Measurements from ENCODE around the gene HIF3A. TPM values are rescaled to one million over a fixed set of nuclear protein-coding genes. Genes with fewer than 3 reads are reported as not detected.

Gene HIF3A
- total RNA-seq, 3 donors from 2014 or later = 10.4 to 111 (median 20.6) TPM

- no peaks in the 10 kb centered on the region for H3K9me3 ChIP-seq
- intact Hi-C loops (cut with DNase I; ENCODE audit: low total_unique reads) = no loop called here
- no peaks in the 10 kb centered on the region for H3K27me3 ChIP-seq
- no peak for DNase-seq (ENCODE audit: low spot score in 2 of 2)
- TF ChIP-seq POLR2A (IDR thresholded peaks at IDR 0.05) (no peak), POLR2AphosphoS5 (IDR thresholded peaks at IDR 0.05) (no peak), CTCF (IDR thresholded peaks at IDR 0.05) (no peak)
- H3K27ac ChIP-seq = peak overlapping the region; percentile 45 to 93
- no peak overlapping the region for H3K4me3 ChIP-seq
- H3K36me3 ChIP-seq = no peaks in the 10 kb centered on the region
- peaks cover 11 to 17% of the 10 kb centered on the region in 2 donors for H3K4me1 ChIP-seq
Measured at GRCh38 chr19:46378268-46378667, 81.4 kb downstream of the HIF3A start.

GRCh38 chr19:46380690-46381089 lies 83.8 kb downstream of the HIF3A start:
- no peak for DNase-seq (ENCODE audit: low spot score in 2 of 2)
- H3K27ac ChIP-seq = no peak overlapping the region

GRCh38 chr19:46381346-46381745 lies 84.5 kb downstream of the HIF3A start:
- intact Hi-C loops (cut with DNase I; ENCODE audit: low total_unique reads) = no loop called here
- no peak overlapping the region for H3K4me3 ChIP-seq
- no peaks in the 10 kb centered on the region for H3K4me1 ChIP-seq
- DNase-seq (ENCODE audit: low spot score in 2 of 2) = no peak
- no peak overlapping the region for H3K27ac ChIP-seq
- H3K27me3 ChIP-seq = no peaks in the 10 kb centered on the region
- H3K9me3 ChIP-seq = no peaks in the 10 kb centered on the region
- no peak for TF ChIP-seq POLR2A (IDR thresholded peaks at IDR 0.05)
- TF ChIP-seq POLR2AphosphoS5 (IDR thresholded peaks at IDR 0.05) = no peak
- TF ChIP-seq CTCF (IDR thresholded peaks at IDR 0.05) = no peak
- H3K36me3 ChIP-seq = no peaks in the 10 kb centered on the region

More at GRCh38 chr19:46380690-46381089, 83.8 kb downstream of the HIF3A start:
- Histone ChIP-seq H3K36me3 (no peaks in the 10 kb centered on the region), H3K4me3 (no peak overlapping the region), H3K27me3 (no peaks in the 10 kb centered on the region), H3K4me1 (no peaks in the 10 kb centered on the region), H3K9me3 (no peaks in the 10 kb centered on the region)
- TF ChIP-seq CTCF (IDR thresholded peaks at IDR 0.05) (no peak), POLR2AphosphoS5 (IDR thresholded peaks at IDR 0.05) (no peak), POLR2A (IDR thresholded peaks at IDR 0.05) (no peak)
- intact Hi-C loops (cut with DNase I; ENCODE audit: low total_unique reads) = no loop called here

- no peaks in the 10 kb centered on the region for H3K36me3 ChIP-seq
- H3K27ac ChIP-seq = peak overlapping the region in 1 of 2 donors; percentile 33
- no peaks in the 10 kb centered on the region for H3K27me3 ChIP-seq
- DNase-seq (ENCODE audit: low spot score in 2 of 2) = no peak
- H3K9me3 ChIP-seq = no peaks in the 10 kb centered on the region
- H3K4me3 ChIP-seq = no peak overlapping the region
- no peaks in the 10 kb centered on the region for H3K4me1 ChIP-seq
- no peak for TF ChIP-seq CTCF (IDR thresholded peaks at IDR 0.05)
- no peak for TF ChIP-seq POLR2AphosphoS5 (IDR thresholded peaks at IDR 0.05)
- TF ChIP-seq POLR2A (IDR thresholded peaks at IDR 0.05) = no peak
- intact Hi-C loops (cut with DNase I; ENCODE audit: low total_unique reads) = no loop called here
Measured at GRCh38 chr19:46381756-46382345, 85.0 kb downstream of the HIF3A start.

GRCh38 chr19:46383171-46383815 lies 86.5 kb downstream of the HIF3A start:
- Histone ChIP-seq H3K4me1 (no peaks in the 10 kb centered on the region), H3K27me3 (no peaks in the 10 kb centered on the region), H3K27ac (no peak overlapping the region), H3K9me3 (no peaks in the 10 kb centered on the region), H3K4me3 (no peak overlapping the region), H3K36me3 (no peaks in the 10 kb centered on the region)
- intact Hi-C loops (cut with DNase I; ENCODE audit: low total_unique reads) = no loop called here
- TF ChIP-seq POLR2AphosphoS5 (IDR thresholded peaks at IDR 0.05) (no peak), POLR2A (IDR thresholded peaks at IDR 0.05) (no peak), CTCF (IDR thresholded peaks at IDR 0.05) (no peak)
- DNase-seq (ENCODE audit: low spot score in 2 of 2) = no peak

Measured in breast epithelium (tissue), 4 donors.